Measurements from ENCODE around the gene PRR15L.

DNA sequence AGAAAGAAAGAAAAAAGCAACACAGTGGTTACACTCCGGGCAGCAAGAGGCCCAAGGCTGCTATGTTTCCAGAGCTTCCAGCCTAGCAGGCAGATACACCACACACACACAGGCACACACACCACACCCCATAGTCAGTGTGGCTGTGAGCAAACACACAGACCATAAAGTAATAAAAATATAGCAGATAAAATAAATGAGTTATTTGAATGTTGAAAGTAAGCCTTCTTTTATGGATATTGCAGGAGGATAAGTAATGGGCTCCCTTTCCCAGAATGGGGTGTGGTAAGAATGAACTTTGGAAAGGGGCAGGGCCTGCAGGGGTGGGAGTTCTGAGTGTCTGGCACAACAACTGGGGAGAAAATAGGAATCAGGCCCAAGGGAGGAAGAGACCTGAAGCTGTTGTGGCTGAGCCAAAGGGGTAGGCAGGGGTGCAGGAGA is 8.4 kb upstream of the PRR15L start:
- no peak for TF ChIP-seq EZH2 (IDR thresholded peaks at IDR 0.05; ENCODE audit: borderline replicate concordance, low read length)
- TF ChIP-seq, protein P1, sequence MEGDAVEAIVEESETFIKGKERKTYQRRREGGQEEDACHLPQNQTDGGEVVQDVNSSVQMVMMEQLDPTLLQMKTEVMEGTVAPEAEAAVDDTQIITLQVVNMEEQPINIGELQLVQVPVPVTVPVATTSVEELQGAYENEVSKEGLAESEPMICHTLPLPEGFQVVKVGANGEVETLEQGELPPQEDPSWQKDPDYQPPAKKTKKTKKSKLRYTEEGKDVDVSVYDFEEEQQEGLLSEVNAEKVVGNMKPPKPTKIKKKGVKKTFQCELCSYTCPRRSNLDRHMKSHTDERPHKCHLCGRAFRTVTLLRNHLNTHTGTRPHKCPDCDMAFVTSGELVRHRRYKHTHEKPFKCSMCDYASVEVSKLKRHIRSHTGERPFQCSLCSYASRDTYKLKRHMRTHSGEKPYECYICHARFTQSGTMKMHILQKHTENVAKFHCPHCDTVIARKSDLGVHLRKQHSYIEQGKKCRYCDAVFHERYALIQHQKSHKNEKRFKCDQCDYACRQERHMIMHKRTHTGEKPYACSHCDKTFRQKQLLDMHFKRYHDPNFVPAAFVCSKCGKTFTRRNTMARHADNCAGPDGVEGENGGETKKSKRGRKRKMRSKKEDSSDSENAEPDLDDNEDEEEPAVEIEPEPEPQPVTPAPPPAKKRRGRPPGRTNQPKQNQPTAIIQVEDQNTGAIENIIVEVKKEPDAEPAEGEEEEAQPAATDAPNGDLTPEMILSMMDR (conservative IDR thresholded peaks at IDR 0.05 in 1 of 2, IDR thresholded peaks at IDR 0.05 in 1 of 2; ENCODE audit: extremely low read depth in 1 of 2, insufficient read depth in 1 of 2, low read depth in 1 of 2, low read length in 2 of 2), result no peak

Measured in mammary epithelial cell (primary cell).